ENCODE results near the gene SLC7A5. TPM values are rescaled to one million over a fixed set of nuclear protein-coding genes. Genes with fewer than 3 reads are reported as not detected.

Gene SLC7A5
- total RNA-seq, 4 donors from 2014 or later = 3.3 to 17.7 (median 4.3) TPM

DNA sequence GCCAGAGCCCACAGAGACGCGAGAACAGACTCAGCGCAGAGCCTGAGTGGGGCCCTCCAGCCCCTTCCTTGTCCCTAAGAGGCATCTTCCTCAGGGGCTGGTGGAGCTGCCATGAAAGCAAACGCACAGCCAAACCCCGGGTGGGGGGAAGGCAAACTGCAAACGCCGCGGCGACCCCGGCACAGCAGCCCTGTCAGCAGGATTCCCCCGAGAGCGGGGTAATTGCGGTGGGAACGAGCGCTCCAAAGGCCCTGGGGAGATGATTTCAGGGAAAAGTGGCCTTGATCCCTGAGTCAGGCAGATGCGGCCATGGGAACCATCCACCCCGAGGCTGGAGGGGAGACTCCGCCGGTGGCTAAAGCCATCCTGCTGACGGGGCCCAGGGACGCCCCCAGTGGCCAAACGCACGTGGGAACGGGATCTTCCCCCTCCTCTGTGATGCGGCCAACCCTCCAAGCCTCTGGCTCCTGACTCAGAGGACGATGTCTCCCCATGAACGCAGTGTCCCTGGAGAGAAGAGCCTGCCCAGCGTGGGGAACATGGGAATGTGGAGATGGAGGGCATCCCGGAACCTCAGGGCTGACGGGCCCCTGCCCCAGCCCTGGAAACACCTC, 25.1 kb downstream of the SLC7A5 start:
- no peak for DNase-seq (ENCODE audit: extremely low spot score)
- Histone ChIP-seq H3K36me3 (peaks cover 0 to 37% (median 9%) of the 10 kb centered on the region in 4 donors), H3K27ac (replicated peaks in 1 of 4) (no peak overlapping the region), H3K4me1 (peaks cover 0 to 8% (median 3%) of the 10 kb centered on the region in 4 donors), H3K9me3 (no peaks in the 10 kb centered on the region), H3K27me3 (no peaks in the 10 kb centered on the region), H3K4me3 (no peak overlapping the region)
- 83% methylated on average over 4 of the region's 30 CpGs for WGBS
- no peak for TF ChIP-seq EP300 (IDR thresholded peaks at IDR 0.05)
- no peak for TF ChIP-seq POLR2A (IDR thresholded peaks at IDR 0.05; ENCODE audit: low read depth)
- TF ChIP-seq POLR2AphosphoS5 (IDR thresholded peaks at IDR 0.05) = no peak
- TF ChIP-seq, protein P1, sequence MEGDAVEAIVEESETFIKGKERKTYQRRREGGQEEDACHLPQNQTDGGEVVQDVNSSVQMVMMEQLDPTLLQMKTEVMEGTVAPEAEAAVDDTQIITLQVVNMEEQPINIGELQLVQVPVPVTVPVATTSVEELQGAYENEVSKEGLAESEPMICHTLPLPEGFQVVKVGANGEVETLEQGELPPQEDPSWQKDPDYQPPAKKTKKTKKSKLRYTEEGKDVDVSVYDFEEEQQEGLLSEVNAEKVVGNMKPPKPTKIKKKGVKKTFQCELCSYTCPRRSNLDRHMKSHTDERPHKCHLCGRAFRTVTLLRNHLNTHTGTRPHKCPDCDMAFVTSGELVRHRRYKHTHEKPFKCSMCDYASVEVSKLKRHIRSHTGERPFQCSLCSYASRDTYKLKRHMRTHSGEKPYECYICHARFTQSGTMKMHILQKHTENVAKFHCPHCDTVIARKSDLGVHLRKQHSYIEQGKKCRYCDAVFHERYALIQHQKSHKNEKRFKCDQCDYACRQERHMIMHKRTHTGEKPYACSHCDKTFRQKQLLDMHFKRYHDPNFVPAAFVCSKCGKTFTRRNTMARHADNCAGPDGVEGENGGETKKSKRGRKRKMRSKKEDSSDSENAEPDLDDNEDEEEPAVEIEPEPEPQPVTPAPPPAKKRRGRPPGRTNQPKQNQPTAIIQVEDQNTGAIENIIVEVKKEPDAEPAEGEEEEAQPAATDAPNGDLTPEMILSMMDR (IDR thresholded peaks at IDR 0.05) = no peak
- intact Hi-C loops (cut with DNase I) = no loop called here

GRCh38 chr16:87843678-87844105, 25.6 kb downstream of the SLC7A5 start:
- intact Hi-C loops (cut with DNase I) = no loop called here

DNA sequence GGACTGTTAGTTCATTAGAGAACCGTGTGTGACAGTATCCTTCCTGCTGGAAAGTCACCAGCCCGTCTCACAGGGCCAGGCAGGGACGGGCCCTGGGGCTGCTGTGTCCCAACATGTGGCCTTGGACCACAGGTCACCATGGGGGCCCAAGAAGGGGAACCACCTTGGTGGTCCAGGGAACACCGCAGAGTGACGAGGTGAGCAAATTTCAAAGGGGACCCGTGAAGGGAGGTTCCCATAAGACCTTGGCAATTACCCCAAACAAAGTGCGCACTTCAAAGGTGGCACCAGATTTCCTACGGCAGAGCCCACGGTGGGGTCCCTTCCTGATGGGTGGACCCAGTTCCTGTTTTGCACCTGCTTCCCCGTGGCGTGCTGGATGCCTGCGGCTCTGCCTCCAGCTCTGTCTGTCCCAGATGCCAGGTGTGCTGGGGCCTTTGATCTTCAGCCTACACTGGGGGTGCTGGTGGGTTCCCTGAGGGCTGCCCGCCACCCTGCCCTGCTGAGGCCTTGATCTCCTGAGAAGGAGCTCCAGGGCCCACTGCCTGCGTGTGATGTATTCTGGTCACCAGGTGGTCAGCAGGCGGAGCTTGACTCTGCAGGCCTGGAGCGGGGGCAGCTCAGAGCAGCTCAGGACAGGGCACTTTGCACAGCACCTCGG, 27.0 kb downstream of the SLC7A5 start:
- intact Hi-C loops (cut with DNase I) = no loop called here
- Histone ChIP-seq H3K4me3 (no peak overlapping the region), H3K9me3 (no peaks in the 10 kb centered on the region), H3K4me1 (peaks cover 0 to 5% (median 3%) of the 10 kb centered on the region in 4 donors), H3K27me3 (no peaks in the 10 kb centered on the region), H3K36me3 (peaks cover 0 to 47% (median 18%) of the 10 kb centered on the region in 4 donors), H3K27ac (replicated peaks in 1 of 4) (no peak overlapping the region)
- TF ChIP-seq EP300 (IDR thresholded peaks at IDR 0.05) = no peak
- TF ChIP-seq POLR2A (IDR thresholded peaks at IDR 0.05; ENCODE audit: low read depth) = no peak
- no peak for TF ChIP-seq POLR2AphosphoS5 (IDR thresholded peaks at IDR 0.05)
- TF ChIP-seq, protein P1 (IDR thresholded peaks at IDR 0.05) = no peak
- DNase-seq (ENCODE audit: extremely low spot score) = no peak
- 81% methylated on average over 12 of the region's 17 CpGs for WGBS

More at GRCh38 chr16:87843678-87844105, 25.6 kb downstream of the SLC7A5 start:
- H3K27me3 ChIP-seq = no peaks in the 10 kb centered on the region
- no peak overlapping the region for H3K27ac ChIP-seq (replicated peaks in 1 of 4)
- no peak for DNase-seq (ENCODE audit: extremely low spot score)
- TF ChIP-seq POLR2A (IDR thresholded peaks at IDR 0.05; ENCODE audit: low read depth) = no peak
- TF ChIP-seq, protein P1 (IDR thresholded peaks at IDR 0.05) = no peak
- no peak for TF ChIP-seq EP300 (IDR thresholded peaks at IDR 0.05)
- TF ChIP-seq POLR2AphosphoS5 (IDR thresholded peaks at IDR 0.05) = no peak
- no peak overlapping the region for H3K4me3 ChIP-seq
- H3K9me3 ChIP-seq = no peaks in the 10 kb centered on the region
- peaks cover 0 to 39% (median 11%) of the 10 kb centered on the region in 4 donors for H3K36me3 ChIP-seq
- H3K4me1 ChIP-seq = peaks cover 0 to 8% (median 3%) of the 10 kb centered on the region in 4 donors
- 96% methylated on average over 13 of the region's 17 CpGs for WGBS

- intact Hi-C loops (cut with DNase I) = no loop called here
- no peak for DNase-seq (ENCODE audit: extremely low spot score)
- H3K27me3 ChIP-seq = no peaks in the 10 kb centered on the region
- TF ChIP-seq POLR2AphosphoS5 (IDR thresholded peaks at IDR 0.05) (no peak), EP300 (IDR thresholded peaks at IDR 0.05) (no peak), POLR2A (IDR thresholded peaks at IDR 0.05; ENCODE audit: low read depth) (no peak)
- TF ChIP-seq, protein P1 (IDR thresholded peaks at IDR 0.05) = no peak
- H3K27ac ChIP-seq (replicated peaks in 1 of 4) = no peak overlapping the region
- 95% methylated on average over 15 of the region's 22 CpGs for WGBS
- no peak overlapping the region for H3K4me3 ChIP-seq
- H3K36me3 ChIP-seq = peaks cover 0 to 54% (median 22%) of the 10 kb centered on the region in 4 donors
- peaks cover 0 to 7% (median 2%) of the 10 kb centered on the region in 4 donors for H3K4me1 ChIP-seq
- H3K9me3 ChIP-seq = no peaks in the 10 kb centered on the region
Observed at GRCh38 chr16:87841340-87842208, 27.7 kb downstream of the SLC7A5 start.

All from esophagus muscularis mucosa (tissue), 4 donors.